LNCAP (cell line): ENCODE measurements around the gene PFKM.

ENCODE experiments used
- TF ChIP-seq, protein P1 (sequence below): fragments of 450-650 bp; IDR thresholded peaks from 2 replicates; pipeline ENCODE4 v1.5.1; 2017; ENCODE audit warnings: mild to moderate bottlenecking

The PFKM gene

DNA sequence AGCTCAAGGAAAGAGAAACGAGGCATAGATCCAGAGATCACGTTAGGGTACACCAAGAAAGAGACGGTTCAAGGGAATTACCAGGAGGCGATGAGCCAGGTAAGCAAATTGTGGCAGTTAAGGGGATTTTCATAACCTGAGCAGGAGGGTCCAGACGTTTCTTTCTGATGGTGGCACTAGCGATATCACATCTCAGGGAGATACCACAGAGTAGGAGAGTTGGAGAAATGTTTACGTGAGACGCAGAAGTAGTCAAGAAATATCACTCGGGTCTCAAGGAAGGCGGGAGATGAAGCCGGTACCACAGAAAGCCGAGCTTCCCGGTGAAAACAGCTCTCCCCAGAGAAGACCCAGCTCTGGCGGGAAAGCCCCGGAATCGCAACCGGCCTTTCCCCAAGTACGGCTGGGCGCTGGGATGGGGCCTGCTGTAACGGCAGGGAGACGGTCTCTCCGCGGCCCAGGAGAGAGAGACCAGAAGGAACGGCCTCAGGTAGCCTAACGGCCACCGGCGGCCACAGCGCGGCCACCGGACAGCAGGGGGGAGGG lies 13.8 kb upstream of the PFKM start:
- TF ChIP-seq, protein P1, sequence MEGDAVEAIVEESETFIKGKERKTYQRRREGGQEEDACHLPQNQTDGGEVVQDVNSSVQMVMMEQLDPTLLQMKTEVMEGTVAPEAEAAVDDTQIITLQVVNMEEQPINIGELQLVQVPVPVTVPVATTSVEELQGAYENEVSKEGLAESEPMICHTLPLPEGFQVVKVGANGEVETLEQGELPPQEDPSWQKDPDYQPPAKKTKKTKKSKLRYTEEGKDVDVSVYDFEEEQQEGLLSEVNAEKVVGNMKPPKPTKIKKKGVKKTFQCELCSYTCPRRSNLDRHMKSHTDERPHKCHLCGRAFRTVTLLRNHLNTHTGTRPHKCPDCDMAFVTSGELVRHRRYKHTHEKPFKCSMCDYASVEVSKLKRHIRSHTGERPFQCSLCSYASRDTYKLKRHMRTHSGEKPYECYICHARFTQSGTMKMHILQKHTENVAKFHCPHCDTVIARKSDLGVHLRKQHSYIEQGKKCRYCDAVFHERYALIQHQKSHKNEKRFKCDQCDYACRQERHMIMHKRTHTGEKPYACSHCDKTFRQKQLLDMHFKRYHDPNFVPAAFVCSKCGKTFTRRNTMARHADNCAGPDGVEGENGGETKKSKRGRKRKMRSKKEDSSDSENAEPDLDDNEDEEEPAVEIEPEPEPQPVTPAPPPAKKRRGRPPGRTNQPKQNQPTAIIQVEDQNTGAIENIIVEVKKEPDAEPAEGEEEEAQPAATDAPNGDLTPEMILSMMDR: no peak

DNA sequence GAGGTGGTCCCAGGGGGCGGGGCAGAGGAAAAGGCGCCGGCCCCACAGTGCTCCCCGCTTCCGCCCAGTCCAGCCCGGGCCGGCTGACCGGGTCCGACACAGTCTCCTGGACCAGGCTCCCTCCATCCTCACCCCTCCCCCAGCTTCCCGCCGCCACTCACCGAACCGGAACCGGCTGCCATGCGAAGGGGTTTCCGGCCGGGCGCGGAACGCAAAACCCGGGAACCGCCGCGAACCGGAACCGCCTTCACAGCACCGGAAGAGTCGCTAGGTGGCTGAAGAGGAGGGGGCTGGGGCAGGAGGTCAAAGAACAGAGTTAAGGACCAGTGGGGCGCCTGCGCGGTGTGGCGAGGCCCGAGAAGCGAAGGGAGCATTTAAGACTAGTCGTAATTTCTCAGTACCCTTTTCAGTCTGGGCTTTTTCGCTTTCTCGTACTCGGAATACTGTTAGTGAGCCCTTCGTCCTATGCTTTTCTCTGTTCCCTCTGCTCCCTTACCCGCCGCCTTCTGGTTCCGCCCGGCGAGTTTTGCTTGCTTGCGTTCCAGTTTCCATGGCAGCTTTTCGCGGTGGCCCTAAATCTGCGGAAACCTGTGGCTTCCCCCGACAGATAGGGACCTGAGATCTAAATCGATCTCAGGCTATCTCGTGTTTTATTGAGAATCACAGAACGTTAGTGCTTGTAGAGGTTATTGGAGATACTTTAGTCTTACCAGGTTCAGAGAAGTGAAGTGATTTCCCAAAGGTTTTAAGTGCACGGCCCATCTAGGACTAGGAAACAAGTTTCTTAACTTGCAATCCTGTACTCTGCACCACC lies 13.1 kb upstream of the PFKM start, which contains the start of gene SENP1:
SENP1 (minus strand) TSS at position 213 of the 814 bp plus-strand sequence. CDS start 4,607 bp downstream, outside the sequence.
- TF ChIP-seq, protein P1: no peak

DNA sequence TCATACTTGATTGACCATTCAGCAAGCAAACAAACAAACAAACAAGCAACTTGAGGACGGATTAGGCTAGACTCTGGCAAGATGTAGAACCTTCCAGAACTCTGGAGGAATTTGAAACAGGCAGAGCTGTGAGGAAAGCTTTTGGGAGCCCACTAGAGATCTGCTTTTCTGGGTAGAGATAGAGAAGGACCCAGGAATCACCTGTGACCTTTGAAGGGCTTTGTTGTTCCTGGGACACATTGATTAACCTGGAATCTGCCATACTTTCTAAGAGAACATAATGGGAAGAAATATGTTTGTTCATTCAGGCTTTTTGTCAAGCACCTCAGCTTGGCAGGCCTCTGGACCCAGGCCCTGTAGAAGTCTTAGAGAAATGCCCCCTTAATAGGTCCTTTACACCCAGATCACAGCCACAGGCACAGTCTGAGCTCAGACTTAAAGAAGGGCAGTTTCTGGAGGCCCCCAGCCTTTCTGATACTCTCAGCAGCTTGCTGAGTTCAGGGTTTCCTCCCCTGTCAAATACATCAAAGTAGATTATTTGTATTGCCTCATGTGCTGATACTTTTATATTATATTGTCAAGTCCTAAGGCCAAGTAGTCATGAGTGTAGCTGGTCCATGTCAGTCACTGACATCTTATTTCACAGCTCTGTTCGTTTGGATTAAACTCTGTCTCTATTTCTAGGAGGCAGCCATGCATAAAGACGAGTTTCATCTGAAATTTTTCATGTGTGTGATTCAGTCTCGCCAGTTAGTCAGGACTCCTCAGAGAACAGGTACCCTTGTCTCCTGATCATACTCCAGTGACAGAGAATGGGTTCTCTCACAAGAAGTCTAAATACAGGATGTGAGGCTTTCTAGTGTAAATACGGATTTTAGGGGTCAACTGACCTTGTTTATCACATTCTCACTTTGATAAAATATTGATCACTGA lies 12.2 kb upstream of the PFKM start:
- TF ChIP-seq, protein P1: no peak

DNA sequence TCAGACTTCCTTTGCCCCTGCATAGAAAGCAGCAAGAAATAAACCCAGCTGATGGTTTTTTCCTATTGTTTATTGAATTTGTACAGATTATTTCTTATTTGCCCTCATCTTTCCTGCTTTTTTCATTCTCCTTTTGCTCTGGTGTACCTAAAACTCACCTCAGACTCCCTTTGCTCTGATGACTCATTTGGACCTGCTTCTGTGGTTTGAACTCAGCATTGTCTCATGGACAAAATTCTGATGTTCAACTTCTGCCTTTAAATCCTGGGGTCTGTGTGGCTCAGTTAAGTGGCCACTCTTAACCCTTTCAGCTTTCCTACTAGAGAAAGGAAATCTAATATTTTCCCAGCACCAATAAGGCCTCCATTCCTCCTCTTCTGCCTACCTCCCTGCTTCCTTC lies 9.7 kb upstream of the PFKM start:
- TF ChIP-seq, protein P1: no peak

DNA sequence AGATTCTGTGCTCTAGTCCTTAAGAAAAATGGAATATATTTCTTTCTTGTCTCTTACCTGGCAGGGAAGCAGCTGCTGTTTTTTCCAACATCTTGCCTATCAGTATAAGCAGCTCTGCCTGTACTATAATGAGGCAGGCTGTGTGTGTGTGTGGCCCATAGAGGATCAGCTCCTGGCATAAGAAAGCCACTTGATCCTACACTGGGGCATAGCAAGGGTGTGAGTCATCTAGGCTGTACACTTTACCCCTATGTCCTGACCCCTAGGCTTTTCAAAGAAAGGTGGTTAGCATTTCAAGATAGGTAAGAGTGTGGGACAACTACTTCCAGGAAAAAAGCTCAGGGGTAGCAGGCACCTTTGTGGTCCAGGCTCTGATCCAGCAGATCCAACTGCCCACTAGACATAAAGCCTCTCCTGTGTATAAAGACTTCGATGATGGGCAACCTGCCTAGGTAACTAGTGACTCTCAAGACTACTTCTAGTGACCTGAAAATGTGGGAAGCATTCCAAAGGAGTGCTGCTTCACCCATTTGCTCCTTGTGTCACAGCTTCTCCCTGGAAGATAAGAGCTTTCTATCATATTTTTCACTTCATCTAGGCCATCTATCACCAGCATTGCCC lies 8.4 kb upstream of the PFKM start:
- TF ChIP-seq, protein P1: no peak

DNA sequence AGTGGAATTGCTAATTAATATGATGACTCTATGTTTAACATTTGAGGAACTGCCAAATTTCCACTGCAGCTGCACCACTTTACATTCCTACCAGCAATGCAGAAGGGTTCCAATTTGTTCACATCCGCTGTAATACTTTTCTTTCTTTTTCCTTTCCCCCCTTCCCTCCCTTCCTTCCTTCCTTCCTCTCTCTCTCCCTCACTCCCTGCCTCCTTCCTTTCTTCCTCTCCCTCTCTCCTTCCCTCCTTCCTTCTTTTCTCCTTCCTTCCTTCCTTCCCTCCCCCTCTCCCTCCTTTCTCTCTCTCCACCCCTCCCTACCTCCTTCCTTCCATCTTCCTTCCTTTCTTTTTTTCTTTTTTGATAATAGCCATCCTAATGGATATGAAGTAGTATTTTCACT lies 3.2 kb upstream of the PFKM start:
- TF ChIP-seq, protein P1: no peak

DNA sequence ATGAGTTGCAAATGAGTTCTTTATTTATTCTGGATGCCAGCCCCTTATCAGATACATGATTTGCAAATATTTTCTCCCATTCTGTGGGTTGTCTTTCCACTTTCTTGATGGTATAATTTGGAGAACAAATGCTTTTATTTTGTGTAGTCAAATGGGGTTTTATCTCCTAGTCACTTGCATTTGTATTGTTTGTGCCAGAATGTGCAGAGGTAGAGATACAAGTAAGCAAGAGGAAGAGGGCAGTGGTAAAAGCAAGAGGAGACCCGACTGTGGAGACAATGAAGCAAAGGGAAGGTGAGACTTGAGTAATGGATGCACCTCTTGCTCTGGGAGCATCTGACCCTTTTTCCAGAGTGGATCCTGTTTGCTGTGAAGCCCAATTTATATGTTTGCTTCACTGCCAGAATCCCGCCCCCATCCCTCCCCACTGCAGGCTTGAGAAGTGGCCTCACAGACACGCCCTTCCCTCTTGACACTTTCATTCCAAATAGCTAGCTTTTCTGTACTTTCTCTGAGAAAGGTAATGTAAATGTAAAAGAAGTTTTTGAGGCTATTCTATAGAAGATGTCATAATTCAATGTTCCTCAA lies 786 bp upstream of the PFKM start:
- TF ChIP-seq, protein P1: no peak
